NT2/D1 (cell line): ENCODE measurements around the gene FEZF1.

Experiments
- YY1 ChIP-seq: IDR thresholded peaks from 2 replicates; pipeline ENCODE4 v1.6.1; 2011; ENCODE audit not compliant: insufficient read length, insufficient read depth
- ZNF274 ChIP-seq: IDR thresholded peaks from 2 replicates; pipeline ENCODE4 v1.6.1; 2011; ENCODE audit warnings: mild to moderate bottlenecking, low read depth, low read length

DNA sequence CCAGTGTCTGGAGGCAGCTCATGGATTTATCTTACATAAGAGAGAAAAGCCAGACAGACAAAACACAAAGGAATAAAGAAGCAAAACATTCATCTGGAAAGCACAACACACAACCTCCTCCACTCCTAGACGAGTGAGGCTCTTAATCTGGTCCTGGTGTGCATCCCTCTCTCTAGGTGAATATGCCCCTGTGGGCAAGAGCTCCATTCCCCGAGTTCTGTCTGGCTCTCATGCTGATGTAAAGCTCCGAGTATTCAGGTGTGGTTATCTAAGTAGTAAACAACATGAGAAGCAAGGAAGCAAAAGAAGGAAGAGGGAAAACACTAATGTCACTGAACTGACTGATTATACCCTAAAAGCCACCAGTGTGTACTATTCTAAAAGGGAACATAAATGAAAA, 47.9 kb upstream of the FEZF1 start:
- TF ChIP-seq YY1 (no peak), ZNF274 (no peak)
